ENCODE results near the gene GDF2.

Gene GDF2

GRCh38 chr10:47340608-47341170, 18.4 kb downstream of the GDF2 start:
- peak in 40 of 42 donors; percentile 43 to 86 (median 70) for DNase-seq
- intact Hi-C loops (cut with DNase I): no loop called here

- intact Hi-C loops (cut with DNase I): no loop called here
- peak in 1 of 42 donors; percentile 12 for DNase-seq
Measured at GRCh38 chr10:47344996-47345870, 23.0 kb downstream of the GDF2 start.

DNA sequence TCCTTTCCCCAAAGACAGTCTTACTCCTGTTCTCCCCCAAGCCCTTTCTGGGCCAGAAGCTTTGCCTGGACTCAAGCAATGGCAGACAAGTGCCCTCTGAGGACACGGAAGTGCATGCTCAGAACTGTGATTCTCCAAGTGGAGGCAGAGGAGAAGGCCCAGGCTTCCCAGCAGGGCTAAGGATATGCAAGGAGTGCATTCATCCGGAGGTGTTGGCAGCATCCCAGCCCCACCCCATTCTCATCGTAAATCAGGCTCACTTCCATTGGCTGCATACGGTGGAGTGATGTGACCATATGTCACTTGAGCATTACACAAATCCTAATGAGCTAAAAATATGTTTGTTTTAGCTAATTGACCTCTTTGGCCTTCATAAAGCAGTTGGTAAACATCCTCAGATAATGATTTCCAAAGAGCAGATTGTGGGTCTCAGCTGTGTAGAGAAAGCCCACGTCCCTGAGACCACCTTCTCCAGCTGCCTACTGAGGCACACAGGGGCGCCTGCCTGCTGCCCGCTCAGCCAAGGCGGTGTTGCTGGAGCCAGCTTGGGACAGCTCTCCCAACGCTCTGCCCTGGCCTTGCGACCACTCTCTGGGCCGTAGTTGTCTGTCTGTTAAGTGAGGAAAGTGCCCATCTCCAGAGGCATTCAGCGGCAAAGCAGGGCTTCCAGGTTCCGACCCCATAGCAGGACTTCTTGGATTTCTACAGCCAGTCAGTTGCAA, 24.5 kb downstream of the GDF2 start:
- DNase-seq: peak in 2 of 42 donors; percentile 5 to 30

GRCh38 chr10:47347303-47347675, 25.0 kb downstream of the GDF2 start:
- DNase-seq: no peak
- intact Hi-C loops (cut with DNase I): no loop called here

More for the DNA sequence above, 24.5 kb downstream of the GDF2 start:
- intact Hi-C loops (cut with DNase I): no loop called here

DNA sequence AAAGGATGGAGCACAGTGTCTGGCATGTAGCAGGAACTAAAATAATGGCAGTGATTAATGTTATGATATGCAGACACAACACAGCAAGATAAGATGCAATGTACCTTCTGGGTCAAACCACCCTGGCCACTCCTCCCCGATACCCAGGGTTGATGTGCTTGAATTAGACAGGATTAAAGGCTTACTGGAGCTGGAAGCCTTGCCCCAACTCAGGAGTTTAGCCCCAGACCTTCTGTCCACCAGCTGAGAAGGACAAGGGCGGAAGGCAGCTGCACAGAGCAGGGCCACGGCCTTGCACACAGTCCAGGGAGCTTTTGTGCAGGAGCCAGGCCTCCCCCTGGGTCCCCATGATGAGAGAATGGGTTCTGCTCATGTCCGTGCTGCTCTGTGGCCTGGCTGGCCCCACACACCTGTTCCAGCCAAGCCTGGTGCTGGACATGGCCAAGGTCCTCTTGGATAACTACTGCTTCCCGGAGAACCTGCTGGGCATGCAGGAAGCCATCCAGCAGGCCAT, 25.9 kb downstream of the GDF2 start, which contains the start of gene RBP3:
Gene RBP3, plus strand, starts transcription at position 226 of the 514 bp plus-strand sequence. Its CDS starts 122 bp downstream, at position 348.
- DNase-seq: peak in 2 of 42 donors; percentile 3 to 15
- intact Hi-C loops (cut with DNase I): no loop called here

DNA sequence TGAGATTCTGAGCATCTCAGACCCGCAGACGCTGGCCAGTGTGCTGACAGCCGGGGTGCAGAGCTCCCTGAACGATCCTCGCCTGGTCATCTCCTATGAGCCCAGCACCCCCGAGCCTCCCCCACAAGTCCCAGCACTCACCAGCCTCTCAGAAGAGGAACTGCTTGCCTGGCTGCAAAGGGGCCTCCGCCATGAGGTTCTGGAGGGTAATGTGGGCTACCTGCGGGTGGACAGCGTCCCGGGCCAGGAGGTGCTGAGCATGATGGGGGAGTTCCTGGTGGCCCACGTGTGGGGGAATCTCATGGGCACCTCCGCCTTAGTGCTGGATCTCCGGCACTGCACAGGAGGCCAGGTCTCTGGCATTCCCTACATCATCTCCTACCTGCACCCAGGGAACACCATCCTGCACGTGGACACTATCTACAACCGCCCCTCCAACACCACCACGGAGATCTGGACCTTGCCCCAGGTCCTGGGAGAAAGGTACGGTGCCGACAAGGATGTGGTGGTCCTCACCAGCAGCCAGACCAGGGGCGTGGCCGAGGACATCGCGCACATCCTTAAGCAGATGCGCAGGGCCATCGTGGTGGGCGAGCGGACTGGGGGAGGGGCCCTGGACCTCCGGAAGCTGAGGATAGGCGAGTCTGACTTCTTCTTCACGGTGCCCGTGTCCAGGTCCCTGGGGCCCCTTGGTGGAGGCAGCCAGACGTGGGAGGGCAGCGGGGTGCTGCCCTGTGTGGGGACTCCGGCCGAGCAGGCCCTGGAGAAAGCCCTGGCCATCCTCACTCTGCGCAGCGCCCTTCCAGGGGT, 26.6 kb downstream of the GDF2 start:
- peak in 2 of 42 donors; percentile 12 to 23 for DNase-seq
- intact Hi-C loops (cut with DNase I): no loop called here

DNA sequence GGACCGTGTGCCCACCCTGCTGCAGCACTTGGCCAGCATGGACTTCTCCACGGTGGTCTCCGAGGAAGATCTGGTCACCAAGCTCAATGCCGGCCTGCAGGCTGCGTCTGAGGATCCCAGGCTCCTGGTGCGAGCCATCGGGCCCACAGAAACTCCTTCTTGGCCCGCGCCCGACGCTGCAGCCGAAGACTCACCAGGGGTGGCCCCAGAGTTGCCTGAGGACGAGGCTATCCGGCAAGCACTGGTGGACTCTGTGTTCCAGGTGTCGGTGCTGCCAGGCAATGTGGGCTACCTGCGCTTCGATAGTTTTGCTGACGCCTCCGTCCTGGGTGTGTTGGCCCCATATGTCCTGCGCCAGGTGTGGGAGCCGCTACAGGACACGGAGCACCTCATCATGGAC, 27.3 kb downstream of the GDF2 start:
- peak in 1 of 42 donors; percentile 22 for DNase-seq
- intact Hi-C loops (cut with DNase I): no loop called here

- DNase-seq: peak in 2 of 42 donors; percentile 12 to 32
- intact Hi-C loops (cut with DNase I): no loop called here
Measured at GRCh38 chr10:47349941-47350371, 27.7 kb downstream of the GDF2 start.

GRCh38 chr10:47350671-47351640, 28.7 kb downstream of the GDF2 start:
- intact Hi-C loops (cut with DNase I): no loop called here
- peak in 1 of 42 donors; percentile 27 for DNase-seq

- DNase-seq: peak in 2 of 42 donors; percentile 1 to 22
- intact Hi-C loops (cut with DNase I): no loop called here
Measured at GRCh38 chr10:47351899-47352815, 29.9 kb downstream of the GDF2 start.

DNA sequence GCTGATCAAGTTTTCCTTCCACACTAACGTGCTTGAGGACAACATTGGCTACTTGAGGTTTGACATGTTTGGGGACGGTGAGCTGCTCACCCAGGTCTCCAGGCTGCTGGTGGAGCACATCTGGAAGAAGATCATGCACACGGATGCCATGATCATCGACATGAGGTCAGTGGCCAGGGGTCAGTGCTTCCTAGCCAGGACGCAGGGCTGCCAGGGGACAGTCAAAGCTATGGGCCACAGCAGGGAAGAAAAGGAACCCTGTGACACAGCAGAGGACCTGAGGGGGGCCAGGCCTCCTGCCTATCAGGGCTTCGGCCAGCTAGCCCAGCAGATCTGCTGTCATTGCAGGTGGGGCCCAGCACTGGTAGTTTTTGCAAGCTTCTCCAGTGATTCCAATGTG, 31.1 kb downstream of the GDF2 start:
- peak in 1 of 42 donors; percentile 2 for DNase-seq
- intact Hi-C loops (cut with DNase I): no loop called here

DNA sequence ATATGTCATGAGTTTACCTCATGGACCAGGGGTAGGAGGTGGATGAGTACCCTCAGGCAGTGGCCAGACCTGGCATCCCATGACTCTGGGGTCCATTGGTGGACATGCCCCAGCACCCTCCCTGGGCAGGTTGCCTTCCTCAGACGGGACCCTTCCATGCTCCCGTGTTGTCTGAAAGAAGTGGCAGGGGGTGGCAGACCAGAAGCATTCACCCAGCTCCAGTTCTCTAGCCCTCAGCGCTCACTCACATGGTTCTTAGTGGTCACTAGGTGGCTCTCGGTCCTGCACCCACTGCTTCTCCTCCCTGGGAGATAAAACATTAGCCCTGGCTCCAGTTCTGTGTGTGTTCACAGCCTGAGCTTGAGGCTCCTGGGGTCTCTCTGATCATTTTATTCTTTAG, 31.9 kb downstream of the GDF2 start:
- DNase-seq: peak in 1 of 42 donors; percentile 35
- intact Hi-C loops (cut with DNase I): no loop called here

GRCh38 chr10:47354900-47355299, 32.6 kb downstream of the GDF2 start:
- intact Hi-C loops (cut with DNase I): no loop called here
- DNase-seq: no peak

DNA sequence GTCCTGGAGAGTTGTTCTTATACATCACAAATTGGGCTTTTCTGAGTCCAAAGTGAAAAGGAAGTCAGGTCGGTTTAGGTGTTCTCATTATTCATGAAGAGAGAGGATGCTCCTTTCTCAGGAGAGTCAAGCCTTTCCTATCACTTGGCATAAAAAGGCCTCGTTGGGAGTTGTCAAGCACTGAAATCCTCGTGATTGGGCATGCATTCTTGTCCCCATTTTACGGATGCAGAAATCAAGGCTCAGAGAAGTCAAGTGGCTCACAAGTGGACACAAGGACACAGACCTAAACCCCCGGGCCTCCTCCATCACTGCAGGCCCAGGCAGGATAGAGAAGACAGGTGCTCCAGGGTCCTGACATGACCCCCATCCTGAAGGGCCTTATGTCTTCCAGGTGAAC, 34.5 kb downstream of the GDF2 start:
- intact Hi-C loops (cut with DNase I): no loop called here
- DNase-seq: peak in 1 of 42 donors; percentile 3

DNA sequence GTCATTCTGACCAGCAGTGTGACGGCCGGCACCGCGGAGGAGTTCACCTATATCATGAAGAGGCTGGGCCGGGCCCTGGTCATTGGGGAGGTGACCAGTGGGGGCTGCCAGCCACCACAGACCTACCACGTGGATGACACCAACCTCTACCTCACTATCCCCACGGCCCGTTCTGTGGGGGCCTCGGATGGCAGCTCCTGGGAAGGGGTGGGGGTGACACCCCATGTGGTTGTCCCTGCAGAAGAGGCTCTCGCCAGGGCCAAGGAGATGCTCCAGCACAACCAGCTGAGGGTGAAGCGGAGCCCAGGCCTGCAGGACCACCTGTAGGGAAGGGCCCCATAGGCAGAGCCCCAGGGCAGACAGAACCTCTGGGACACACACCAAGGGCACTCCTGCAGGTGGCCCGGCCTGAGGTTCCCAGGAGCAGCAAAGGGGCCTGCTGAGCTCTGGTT, 34.9 kb downstream of the GDF2 start:
- DNase-seq: peak in 3 of 42 donors; percentile 5 to 30 (median 11)
- intact Hi-C loops (cut with DNase I): no loop called here

DNA sequence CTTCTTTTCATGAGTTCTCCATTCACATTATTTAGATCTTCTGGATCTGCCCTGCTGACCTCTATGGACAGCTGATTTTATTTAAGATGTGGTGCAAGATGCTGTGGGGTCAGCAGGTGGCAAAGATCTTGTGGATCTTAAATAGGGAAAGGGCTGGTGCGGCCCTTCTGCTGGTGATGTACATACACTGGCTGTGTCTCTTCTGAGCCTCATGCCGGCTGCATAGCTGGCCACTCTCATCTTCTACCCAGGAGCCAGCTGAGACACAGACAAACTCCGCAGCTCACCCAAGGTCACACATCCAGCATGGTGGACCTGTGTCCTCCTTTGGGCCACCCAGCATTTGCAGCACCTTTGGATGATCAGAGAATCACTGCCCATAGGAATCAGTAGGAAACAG, 35.7 kb downstream of the GDF2 start:
- intact Hi-C loops (cut with DNase I): no loop called here
- peak in 4 of 42 donors; percentile 1 to 34 (median 16) for DNase-seq
